GM12878 (cell line): ENCODE measurements around the gene NEK3. TPM values are rescaled to one million over a fixed set of nuclear protein-coding genes. Genes with fewer than 3 reads are reported as not detected.

Experiments
- ATAC-seq: fragments of 200-7000 bp; cut with Tn5 transposase; 3 replicates; pipeline ENCODE4 v1.9.1; 2020; ENCODE audit warnings: mild to moderate bottlenecking, moderate library complexity
- BruUV-seq: library from RNA; stranded (reverse); fragments of 400-500 nt; replicated peaks from 2 replicates; lab custom pipeline; 2021; lab: Mats Ljungman, UMichigan
- CTCF ChIA-PET: fragments of 300-600 bp; sonication (Branson Sonifier 250); formaldehyde crosslinking; extraction: SDS; loops from one replicate; lab custom pipeline; 2021; ENCODE audit warnings: inconsistent platforms; lab: Yijun Ruan, JAX
- POLR2A ChIA-PET: fragments of 350-600 bp; formaldehyde crosslinking; extraction: SDS; loops from one replicate; lab custom pipeline; 2021; ENCODE audit warnings: inconsistent platforms; lab: Charles Lee
- RAD21 ChIA-PET: fragments of 300-600 bp; sonication (Branson Sonifier 250); formaldehyde crosslinking; loops from one replicate; lab custom pipeline; 2023; ENCODE audit warnings: antibody characterized with exemption; ENCODE audit not compliant: unreplicated experiment; lab: Charles Lee
- SMC1A ChIA-PET: fragments of 300-600 bp; sonication (Branson Sonifier 250); formaldehyde crosslinking; loops from one replicate; lab custom pipeline; 2023; ENCODE audit not compliant: unreplicated experiment, uncharacterized antibody; lab: Charles Lee
- DNase-seq: peaks from one replicate; pipeline ENCODE4 v3.0.0-alpha.2; 2011; ENCODE audit warnings: low read depth, low spot score
- FAIRE-seq: peaks from 3 replicates; lab custom pipeline; 2011; peaks lifted over from hg19 to GRCh38; lab: Jason Lieb, UNC
- H2AFZ ChIP-seq: 2 replicates; pipeline ENCODE4 v1.6.0; 2011; ENCODE audit warnings: low read depth, low read length, control low read depth; ENCODE audit not compliant: control insufficient read depth
- H3K27ac ChIP-seq: 2 replicates; pipeline ENCODE4 v1.5.1; 2011; ENCODE audit warnings: control low read depth; ENCODE audit not compliant: control insufficient read depth, insufficient read depth
- H3K27me3 ChIP-seq, 2 experiments: replicated peaks in 1 of 2; 2 replicates each; pipeline versions ENCODE4 v1.6.0 to v1.6.1; 2011; ENCODE audit warnings: low read length in 1 of 2; ENCODE audit not compliant: control insufficient read depth in 2 of 2, insufficient read depth in 2 of 2
- H3K36me3 ChIP-seq, 2 experiments: 2 replicates each; pipeline ENCODE4 v1.5.1; 2011; ENCODE audit warnings: low read length in 1 of 2; ENCODE audit not compliant: control insufficient read depth in 2 of 2, insufficient read depth in 2 of 2
- H3K4me1 ChIP-seq: 2 replicates; pipeline ENCODE4 v1.6.1; 2011; ENCODE audit warnings: mild to moderate bottlenecking, low read length, moderate library complexity, mixed read lengths; ENCODE audit not compliant: control insufficient read depth, insufficient read depth
- H3K4me2 ChIP-seq: 2 replicates; pipeline ENCODE4 v1.6.0; 2011; ENCODE audit warnings: control low read depth; ENCODE audit not compliant: control insufficient read depth, insufficient read depth
- H3K4me3 ChIP-seq: fragments of 200-600 bp; sonication (generic); 2 replicates; pipeline ENCODE4 v1.5.1; 2016
- H3K79me2 ChIP-seq: 2 replicates; pipeline ENCODE4 v1.6.0; 2011; ENCODE audit warnings: low read length; ENCODE audit not compliant: control insufficient read depth, insufficient read depth
- H3K9ac ChIP-seq: 2 replicates; pipeline ENCODE4 v1.8.0; 2011; ENCODE audit warnings: low read length, control low read depth, mixed read lengths; ENCODE audit not compliant: control insufficient read depth, insufficient read depth
- H3K9me3 ChIP-seq: replicated peaks from 3 replicates; pipeline ENCODE4 v1.5.1; 2011; ENCODE audit warnings: mild to moderate bottlenecking, low read length; ENCODE audit not compliant: control insufficient read depth, insufficient read depth
- H4K20me1 ChIP-seq: 2 replicates; pipeline ENCODE4 v1.6.0; 2011; ENCODE audit not compliant: control insufficient read depth, insufficient read depth
- ATF3 ChIP-seq: IDR thresholded peaks from 2 replicates; pipeline ENCODE4 v1.6.1; 2011; ENCODE audit warnings: low read depth, mild to moderate bottlenecking, low read length, moderate library complexity, borderline replicate concordance; ENCODE audit errors: extremely low read depth
- CBFB ChIP-seq: IDR thresholded peaks from 2 replicates; pipeline ENCODE4 v1.6.1; 2016; ENCODE audit warnings: antibody characterized with exemption, low read depth
- CBX5 ChIP-seq: sonication (generic); IDR thresholded peaks from 2 replicates; pipeline ENCODE4 v1.6.1; 2016; ENCODE audit warnings: low read depth, moderate library complexity, mild to moderate bottlenecking, inconsistent platforms
- CHD2 ChIP-seq: IDR thresholded peaks from 2 replicates; pipeline ENCODE4 v1.6.1; 2011; ENCODE audit warnings: low read depth, low read length, improper control_type of control experiment, borderline replicate concordance
- CUX1 ChIP-seq: IDR thresholded peaks from 2 replicates; pipeline ENCODE4 v1.6.1; 2012; ENCODE audit warnings: improper control_type of control experiment, low read depth, low read length; ENCODE audit not compliant: insufficient replicate concordance
- NRF1 ChIP-seq: conservative IDR thresholded peaks from 2 replicates; pipeline ENCODE4 v1.6.1; 2011; ENCODE audit warnings: mild to moderate bottlenecking, low read depth, low read length, improper control_type of control experiment
- TAF1 ChIP-seq: IDR thresholded peaks from 2 replicates; pipeline ENCODE4 v1.6.1; 2011; ENCODE audit warnings: mild to moderate bottlenecking, low read depth, low read length, borderline replicate concordance
- TCF3 ChIP-seq: IDR thresholded peaks from 2 replicates; pipeline ENCODE4 v1.6.1; 2012; ENCODE audit warnings: low read depth, mild to moderate bottlenecking, low read length, borderline replicate concordance; ENCODE audit not compliant: insufficient read depth
- ZBTB40 ChIP-seq: fragments of 450-650 bp; IDR thresholded peaks from 2 replicates; pipeline ENCODE4 v1.6.1; 2016; ENCODE audit warnings: mild to moderate bottlenecking, moderate library complexity, borderline replicate concordance
- ZNF24 ChIP-seq: fragments of 450-650 bp; IDR thresholded peaks from 2 replicates; pipeline ENCODE4 v1.6.1; 2017; ENCODE audit warnings: antibody characterized with exemption, mild to moderate bottlenecking
- WGBS: methylation state at CpG from one replicate; pipeline ENCODE4 v1.1.6; 2016; ENCODE audit warnings: low lambda C conversion rate; ENCODE audit not compliant: insufficient replicate concordance, insufficient coverage; ENCODE audit errors: missing lambda C conversion rate; 5-methylcytosine and 5-hydroxymethylcytosine counted together
- in situ Hi-C: fragments of 300-500 bp; cut with MboI; formaldehyde crosslinking; loops from 9 replicates; pipeline ENCODE4 v1.14.3; 2018; ENCODE audit warnings: mixed read lengths
- intact Hi-C: fragments of 100-400 bp; cut with micrococcal nuclease; formaldehyde crosslinking; loops from one replicate; pipeline ENCODE4 v1.14.2; 2022; ENCODE audit not compliant: unreplicated experiment
- polyA plus RNA-seq, 11 experiments: library from polyadenylated mRNA; depleted of rRNA in 4 of 11; unstranded in 6 of 11; stranded (reverse) in 5 of 11; fragments of >200 nt; fragmentation: Nextera tagmentation in 4 of 11; fragmentation: Illumina TruSeq in 1 of 11; extraction: Ambion mirVana in 4 of 11; extraction: Trizol in 1 of 11; gene quantifications; 1 replicate in 1 of 11; 2 replicates in 10 of 11; pipeline versions ENCODE4 v1.2.1 to v1.2.3, GENCODE V29; 2011 to 2016; ENCODE audit warnings: inconsistent platforms in 2 of 11, missing spikeins in 2 of 11, low read depth in 1 of 11
- total RNA-seq, 4 experiments: library from RNA; depleted of rRNA in 3 of 4; stranded (reverse); fragments of >200 nt in 3 of 4; fragmentation: Illumina TruSeq in 1 of 4; extraction: Trizol in 1 of 4; gene quantifications; 2 replicates each; pipeline versions ENCODE4 v1.2.1 to v1.2.3, GENCODE V29; 2013 to 2021

Gene NEK3
- total and polyA plus RNA-seq, 10 of the 15 experiments (the other 5 are each of a cell fraction or from before 2014, with no cell fraction given): 2.9 to 9.3 (median 5.9) TPM

GRCh38 chr13:52195401-52195837 is 36.0 kb upstream of the NEK3 start (continued):
- TF ChIP-seq CHD2 (peak; percentile 90), TCF3 (peak; percentile 16; the same call in 1 of the 2 replicates), ZBTB40 (no peak), CBFB (0 out of 2 replicates have a peak, but pooled peaks have one; percentile 44)
- TF ChIP-seq, all 136 proteins: peak for 11

- peak overlapping the region; percentile 94 for H3K4me3 ChIP-seq
- H3K4me2 ChIP-seq: peak overlapping the region; percentile 85
- CTCF ChIA-PET: interaction anchor here (1.1 to 1.5 kb wide), 4 partner anchors 20 to 257 kb away, joined by 3 to 4 read pairs (median 4); no protein-coding TSS in a partner anchor
- H4K20me1 ChIP-seq: no peaks in the 10 kb centered on the region
- H3K9me3 ChIP-seq: no peaks in the 10 kb centered on the region; the same call in 2 of the 3 replicates
- no peaks in the 10 kb centered on the region for H3K27me3 ChIP-seq
- DNase-seq: peak; percentile 60
- intact Hi-C loops: loop anchor here (2.0 to 5.0 kb wide), 2 partner anchors 36 to 182 kb away; partner anchors contain the start of genes ALG11, ATP7B and NEK3
- no peaks in the 10 kb centered on the region for H3K36me3 ChIP-seq
- no peak for FAIRE-seq
- ATAC-seq: peak; percentile 83
- WGBS: 3% methylated on average over 47 of the region's 47 CpGs
- SMC1A ChIA-PET: interaction anchor here (0.7 to 1.5 kb wide), 5 partner anchors 38 to 1069 kb away, joined by 3 to 6 read pairs (median 3); partner anchors contain the start of gene ALG11
- peak overlapping the region; percentile 54 for H3K27ac ChIP-seq
- BruUV-seq: no TSS peak
- peaks cover 15% of the 10 kb centered on the region for H3K79me2 ChIP-seq
- in situ Hi-C loops: no loop called here
- H3K4me1 ChIP-seq: no peaks in the 10 kb centered on the region
- peak overlapping the region; percentile 95 for H2AFZ ChIP-seq
- POLR2A ChIA-PET: interaction anchor here (0.6 to 1.2 kb wide), 2 partner anchors 256 to 379 kb away, joined by 3 to 4 read pairs; partner anchors contain the start of gene VPS36
- RAD21 ChIA-PET: interaction anchor here (1.3 kb wide), 1 partner anchor 236 kb away, joined by 3 read pairs; no protein-coding TSS in a partner anchor
- H3K9ac ChIP-seq: peak overlapping the region; percentile 70
- peak; percentile 80; the same call in 1 of the 2 replicates for TF ChIP-seq ZNF24
- TF ChIP-seq ATF3: no peak
- TF ChIP-seq NRF1: no peak
- peak; percentile 97 for TF ChIP-seq CBX5
- peak; percentile 94 for TF ChIP-seq TAF1
- no peak for TF ChIP-seq CUX1
Measured at GRCh38 chr13:52194184-52194868, 34.9 kb upstream of the NEK3 start.
